Stimulated activated CD8-positive, alpha-beta memory T cell treated with anti-CD3 and anti-CD28 coated beads, Interleukin-4, amount 100 ng/mL, for 24 hours (primary cell): Measurements from ENCODE around the gene SLC15A3.
A peak's percentile ranks its signal among the peaks of the same experiment; 100 is the strongest.
"Not testable (repeated sequence)": the region's sequence is repeated elsewhere in the genome, so short reads cannot be mapped to it uniquely, and the experiment has no call there.

Source experiments
- DNase-seq: peaks from one replicate; pipeline ENCODE4 v3.0.0-alpha.2; 2020; ENCODE audit warnings: low read depth

SLC15A3 gene

DNA sequence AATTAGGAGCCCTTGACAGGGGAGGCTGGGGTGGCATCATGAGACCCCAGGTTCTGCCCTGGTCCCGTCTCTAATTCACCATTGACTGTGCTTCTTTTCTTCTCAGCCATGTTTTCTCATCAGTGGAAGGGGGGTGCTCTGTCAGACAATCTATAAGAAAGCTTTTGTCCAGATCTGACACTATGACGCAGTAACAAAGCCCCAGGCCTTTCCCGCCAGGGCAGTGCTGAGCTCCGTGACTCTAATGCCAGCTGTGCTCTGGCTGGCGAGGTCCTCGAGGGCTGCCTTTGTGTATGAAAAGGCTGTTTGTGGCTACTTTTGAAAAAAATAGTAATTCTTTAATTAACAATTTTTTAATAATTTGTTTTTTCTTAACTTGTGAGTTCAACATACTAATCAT lies 22.8 kb upstream of the SLC15A3 start:
- no peak for DNase-seq

DNA sequence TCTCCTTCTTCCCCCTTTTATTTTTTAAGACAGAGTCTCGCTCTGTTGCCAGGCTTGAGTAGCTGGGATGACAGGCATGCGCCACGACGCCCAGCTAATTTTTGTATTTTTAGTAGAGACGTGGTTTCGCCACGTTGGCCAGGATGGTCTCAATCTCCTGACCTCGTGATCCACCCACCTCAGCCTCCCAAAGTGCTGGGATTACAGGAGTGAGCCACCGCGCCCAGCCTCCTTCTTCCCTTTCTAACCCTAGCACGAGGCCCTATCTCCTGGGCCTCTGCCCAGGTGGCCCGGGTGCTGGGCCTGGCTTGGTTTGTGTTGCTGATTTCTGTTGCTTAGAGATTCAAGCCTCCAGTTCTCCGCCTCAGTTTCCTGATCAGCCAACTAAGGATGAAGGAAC lies 22.3 kb upstream of the SLC15A3 start:
- DNase-seq: not testable (repeated sequence)

DNA sequence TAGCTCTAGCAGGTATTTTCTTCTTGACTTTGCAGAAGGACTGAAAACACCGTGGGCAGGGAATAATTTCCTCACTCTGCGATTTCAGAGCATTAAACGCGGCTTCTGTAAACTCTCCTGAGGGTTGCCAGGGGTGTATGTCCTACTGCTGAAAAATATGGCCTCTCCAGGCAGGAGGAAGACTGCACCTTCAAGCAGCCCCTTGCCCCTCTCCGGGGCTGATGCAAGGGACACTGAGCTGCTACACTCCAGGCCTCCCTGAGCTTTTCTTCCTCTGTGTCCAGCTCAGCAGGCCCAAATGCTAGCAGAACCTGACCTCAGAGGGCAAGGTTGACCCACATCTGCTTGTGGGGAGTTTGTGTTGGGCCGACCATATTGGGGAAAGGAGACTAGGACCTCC lies 21.7 kb upstream of the SLC15A3 start:
- DNase-seq: no peak

DNA sequence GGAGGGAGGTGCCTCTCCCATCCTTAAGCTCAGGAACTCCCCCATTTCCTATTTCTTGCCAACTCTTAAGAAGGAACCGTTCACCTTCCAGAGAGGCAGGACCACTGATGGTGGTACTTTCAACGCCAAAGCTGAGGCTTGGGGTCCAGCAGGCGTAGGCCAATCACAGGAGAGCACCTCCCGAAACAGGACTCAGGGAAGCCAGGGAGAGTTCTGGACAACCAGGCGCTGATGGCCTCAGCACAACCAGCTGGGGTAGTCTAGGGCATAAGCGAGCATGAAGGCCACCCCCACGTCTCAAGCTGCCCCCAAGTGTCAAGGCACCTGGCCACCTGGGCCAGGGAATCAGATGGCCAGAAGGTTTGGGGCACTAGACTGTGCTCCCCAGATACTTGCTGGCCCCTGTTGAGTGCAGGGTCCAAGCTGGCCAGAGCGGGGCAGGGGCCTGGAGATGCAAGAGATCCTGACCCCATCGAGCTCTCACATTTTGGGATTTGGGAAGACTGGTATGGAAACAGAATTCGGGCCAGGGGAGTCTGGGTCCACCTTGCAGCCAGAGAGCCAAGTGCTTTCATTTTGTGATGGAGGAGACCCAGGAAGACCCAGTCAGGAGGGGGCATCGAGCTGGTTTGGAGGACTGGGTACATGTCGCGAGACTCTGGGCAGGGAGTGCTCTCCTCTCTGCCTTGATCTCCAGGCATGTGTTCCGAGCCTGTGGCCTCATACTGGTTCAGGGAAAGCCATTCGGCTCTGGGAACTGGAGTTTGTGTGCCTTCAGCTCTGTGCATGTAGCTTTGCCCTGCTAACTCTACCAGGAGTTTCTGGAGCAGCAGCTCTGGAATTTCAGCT lies 20.4 kb upstream of the SLC15A3 start:
- no peak for DNase-seq

DNA sequence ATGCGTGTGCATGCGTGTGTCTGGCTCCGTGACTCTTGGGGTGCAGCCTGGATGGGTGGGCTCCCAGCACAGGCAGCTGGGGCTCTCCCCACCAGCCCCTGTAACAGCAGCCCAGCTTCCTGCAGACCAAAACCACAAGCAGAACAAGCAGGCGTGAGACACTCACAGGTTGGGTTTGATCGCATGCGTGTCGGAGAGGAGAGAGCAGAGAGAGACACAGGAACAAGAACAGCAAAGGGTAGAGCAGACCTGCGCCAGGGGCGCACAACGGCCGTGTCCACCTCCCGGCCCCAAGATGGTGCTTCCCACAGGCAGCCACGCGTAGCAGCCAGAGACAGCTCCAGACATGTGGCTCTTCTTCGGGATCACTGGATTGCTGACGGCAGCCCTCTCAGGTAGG lies 19.5 kb upstream of the SLC15A3 start, which contains the start of gene CD6:
CD6 (plus strand) TSS at position 161 of the 400 bp plus-strand sequence; CDS start at position 347, 186 bp downstream.
- no peak for DNase-seq

DNA sequence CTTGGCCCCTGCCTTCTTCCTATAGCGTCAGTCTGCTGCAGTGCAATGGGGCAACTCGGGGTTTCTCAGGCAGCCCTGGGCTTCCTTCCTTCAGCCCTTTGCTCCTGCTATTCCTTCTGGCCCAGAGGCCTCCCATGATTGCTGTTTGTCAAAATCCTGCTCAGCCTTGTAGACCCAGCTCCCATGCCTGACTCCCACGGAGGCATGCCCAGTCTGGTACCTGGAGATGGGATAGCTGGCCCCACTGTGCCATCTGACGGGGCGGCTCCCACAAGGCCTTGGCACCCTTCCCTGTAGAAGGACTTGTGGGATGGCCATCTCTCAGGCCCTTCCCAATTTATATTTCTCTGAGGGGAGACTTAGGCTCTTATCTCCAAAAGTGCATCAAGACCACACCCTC lies 18.9 kb upstream of the SLC15A3 start:
- DNase-seq: no peak

DNA sequence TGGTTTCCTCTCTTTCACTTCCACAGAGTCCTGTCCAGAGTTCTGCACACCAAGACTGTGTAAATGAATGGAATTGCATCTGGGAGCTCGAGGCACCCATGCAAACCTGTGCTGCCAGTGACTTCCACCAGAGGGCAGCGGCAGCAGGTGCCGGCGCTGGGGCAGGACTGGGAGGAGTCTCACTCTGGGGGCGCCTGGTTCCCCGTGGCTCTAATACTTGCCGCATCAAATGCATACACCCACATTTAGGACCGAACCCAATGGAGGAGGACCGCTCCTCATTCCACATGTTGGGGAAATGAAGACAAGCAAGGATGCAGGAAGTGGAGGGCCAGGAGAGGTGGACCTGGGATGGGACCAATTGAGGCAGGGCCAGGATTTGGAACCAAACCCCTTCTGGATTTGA lies 18.4 kb upstream of the SLC15A3 start:
- DNase-seq: peak; percentile 71

DNA sequence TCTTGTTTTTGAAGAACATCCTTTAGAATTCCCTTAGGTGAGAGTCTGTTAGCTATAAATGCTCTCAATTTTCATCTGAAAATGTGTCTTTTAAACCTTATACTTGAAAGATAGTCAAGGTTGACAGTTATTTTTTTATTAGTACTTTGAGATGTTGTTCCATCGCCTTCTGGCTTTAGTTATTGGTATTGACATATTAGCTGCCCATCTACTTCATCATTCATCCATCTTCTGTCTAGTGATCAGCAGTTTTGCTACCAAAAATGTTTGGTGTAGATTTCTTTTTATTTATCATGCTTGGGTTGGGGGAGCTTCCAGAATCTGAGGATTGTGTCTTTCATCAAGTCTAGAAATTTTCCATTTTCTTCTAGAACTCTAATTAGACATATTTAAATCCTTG lies 16.2 kb upstream of the SLC15A3 start:
- no peak for DNase-seq

DNA sequence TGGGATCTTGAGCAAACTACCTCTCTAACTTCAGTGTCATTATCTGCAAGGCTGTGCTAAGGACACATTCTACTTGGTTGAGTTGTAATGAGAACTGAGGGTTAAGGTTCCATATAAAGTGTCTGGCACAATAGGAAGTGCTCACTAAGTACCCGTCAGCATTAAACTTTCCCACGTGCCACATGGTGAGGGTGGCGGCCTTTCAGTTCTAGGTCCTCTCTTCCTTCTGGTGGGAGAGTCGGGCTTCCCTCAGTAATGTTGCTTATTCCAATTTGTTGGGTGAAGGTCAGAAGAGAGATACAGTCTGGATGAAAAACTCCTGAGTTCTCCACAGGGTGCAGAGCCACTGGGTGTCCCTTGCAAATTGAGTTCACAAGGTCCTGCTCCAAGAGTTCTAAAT lies 14.9 kb upstream of the SLC15A3 start:
- no peak for DNase-seq

DNA sequence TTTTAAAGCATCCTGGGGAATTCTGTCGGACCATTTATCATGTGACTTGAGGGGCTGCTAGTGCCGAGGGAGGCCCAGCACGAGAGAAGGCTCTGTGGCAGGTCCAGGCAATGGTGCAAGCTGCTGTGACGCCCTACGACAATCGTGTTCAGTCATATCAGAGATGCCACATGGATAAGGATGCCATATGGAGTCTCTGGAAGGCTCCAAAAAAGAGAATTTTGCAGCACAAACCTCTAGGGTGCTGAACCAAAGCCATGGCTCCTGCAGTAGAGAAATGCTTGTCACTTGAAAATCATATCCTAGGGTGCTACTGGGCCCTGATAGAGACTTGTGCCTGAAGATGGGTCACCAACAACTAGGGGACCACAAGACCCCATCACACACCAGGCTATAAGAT lies 12.8 kb upstream of the SLC15A3 start:
- DNase-seq: no peak

DNA sequence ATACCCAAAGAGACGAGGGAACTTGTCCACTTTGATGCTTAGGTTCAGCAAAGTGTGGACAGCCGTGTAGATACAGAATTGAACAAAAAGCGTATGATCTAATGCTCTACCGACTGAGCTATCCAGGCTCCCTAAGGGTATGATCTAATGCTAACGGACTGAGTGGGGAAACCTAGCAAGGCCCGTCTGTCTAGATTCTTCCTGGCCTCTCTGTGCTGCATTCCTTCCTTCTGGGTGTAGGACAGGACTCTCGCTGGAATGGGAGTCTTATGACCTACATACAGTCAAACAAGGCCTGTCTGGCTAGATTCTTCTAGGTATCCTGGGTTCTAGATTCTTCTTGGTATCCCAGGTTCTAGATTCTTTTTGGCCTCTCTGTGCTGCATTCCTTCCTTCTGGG lies 8.4 kb upstream of the SLC15A3 start:
- DNase-seq: no peak

DNA sequence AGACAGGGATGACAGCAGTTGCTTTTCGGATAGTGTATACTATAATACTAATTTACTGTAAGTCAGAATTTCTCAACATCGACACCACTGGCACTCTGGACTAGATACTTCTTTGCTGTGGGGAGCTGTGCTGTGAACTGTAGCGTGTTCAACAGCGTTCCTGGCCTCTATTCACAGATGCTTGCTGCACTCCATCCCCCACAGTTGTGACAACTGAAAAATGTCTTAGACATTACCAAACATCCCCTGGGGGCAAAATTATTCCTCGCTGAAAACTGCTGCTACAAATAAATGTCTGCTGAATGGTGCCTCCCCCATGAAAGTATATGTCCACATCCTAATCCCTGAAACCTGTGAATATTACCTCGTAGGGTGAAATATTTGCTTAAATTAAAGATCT lies 7.5 kb upstream of the SLC15A3 start:
- DNase-seq: no peak

DNA sequence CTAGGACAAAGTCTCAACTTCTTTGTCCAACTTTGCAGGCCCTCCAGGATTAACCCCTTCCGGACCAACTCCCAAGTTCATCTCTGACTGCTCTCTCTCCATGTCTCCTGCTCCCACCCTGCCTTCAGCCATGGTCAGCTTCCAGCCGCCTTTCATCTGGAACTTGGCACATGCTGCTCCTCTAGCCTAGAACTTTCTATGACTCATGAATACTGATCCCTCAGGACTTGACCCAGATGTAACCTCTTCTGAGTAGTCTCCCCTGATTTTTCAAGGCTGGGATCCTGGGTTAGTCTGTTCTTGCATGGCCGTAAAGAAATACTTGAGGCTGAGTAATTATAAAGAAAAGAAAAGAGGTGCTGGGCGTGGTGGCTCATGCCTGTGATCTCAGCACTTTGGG lies 5.2 kb upstream of the SLC15A3 start:
- DNase-seq: no peak

DNA sequence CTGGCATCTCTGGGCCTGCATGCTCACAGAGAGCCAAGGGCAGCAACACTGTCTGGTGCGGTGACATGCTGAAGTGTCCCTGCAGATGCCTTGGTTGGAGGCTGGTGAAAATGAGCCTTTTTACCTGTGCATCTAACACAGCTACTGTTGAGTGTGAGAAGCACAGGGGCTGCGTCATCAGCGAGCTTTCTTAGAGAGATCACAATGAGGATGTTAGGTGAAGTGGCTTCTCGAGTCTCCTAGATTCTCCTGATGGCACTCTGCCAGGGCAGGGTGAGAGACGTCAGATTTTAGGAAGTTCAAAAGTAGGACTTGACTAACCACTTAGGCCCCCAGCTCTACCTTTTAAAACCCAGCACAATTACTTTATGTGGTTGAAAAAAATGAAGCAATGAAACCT lies 3.6 kb upstream of the SLC15A3 start:
- no peak for DNase-seq

DNA sequence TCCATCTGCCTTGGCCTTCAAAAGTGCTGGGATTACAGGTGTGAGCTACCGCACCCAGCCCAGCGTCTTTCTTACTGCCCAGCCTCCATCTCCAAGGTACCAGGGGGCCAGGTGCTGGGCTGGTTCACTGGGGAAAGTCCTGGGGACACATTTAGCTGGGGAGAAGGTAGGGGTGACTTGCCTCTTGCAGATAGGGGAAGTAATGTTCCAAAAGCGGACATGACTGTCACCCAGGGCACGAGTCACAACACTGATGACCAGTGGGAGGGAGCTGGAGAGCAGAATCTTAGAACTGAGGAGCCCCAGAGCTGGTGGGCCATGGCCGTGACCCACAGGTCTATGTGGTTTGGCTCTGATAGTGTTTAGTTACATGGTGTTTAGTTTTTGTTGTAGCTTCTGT lies 2.4 kb upstream of the SLC15A3 start:
- DNase-seq: no peak

DNA sequence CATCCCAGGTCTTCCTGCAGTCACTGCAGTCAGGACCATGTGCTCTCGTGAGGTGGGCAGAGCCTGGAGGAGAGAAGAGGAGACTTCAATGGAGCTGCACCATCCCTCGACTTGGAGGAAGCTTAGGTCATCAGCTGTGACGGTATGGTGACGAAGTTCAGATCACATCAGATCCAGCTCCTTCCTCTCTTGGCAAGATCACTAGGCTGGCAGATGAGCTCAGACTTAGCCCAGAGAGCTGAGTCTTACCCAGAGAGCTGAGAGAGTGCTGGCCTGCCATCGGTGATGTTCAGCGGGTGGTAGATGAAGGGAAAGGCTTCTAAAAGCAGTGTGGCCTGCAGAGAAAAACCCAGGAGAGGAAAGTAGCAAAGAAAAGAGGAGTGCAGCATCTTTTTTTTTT lies 1.8 kb upstream of the SLC15A3 start:
- no peak for DNase-seq

DNA sequence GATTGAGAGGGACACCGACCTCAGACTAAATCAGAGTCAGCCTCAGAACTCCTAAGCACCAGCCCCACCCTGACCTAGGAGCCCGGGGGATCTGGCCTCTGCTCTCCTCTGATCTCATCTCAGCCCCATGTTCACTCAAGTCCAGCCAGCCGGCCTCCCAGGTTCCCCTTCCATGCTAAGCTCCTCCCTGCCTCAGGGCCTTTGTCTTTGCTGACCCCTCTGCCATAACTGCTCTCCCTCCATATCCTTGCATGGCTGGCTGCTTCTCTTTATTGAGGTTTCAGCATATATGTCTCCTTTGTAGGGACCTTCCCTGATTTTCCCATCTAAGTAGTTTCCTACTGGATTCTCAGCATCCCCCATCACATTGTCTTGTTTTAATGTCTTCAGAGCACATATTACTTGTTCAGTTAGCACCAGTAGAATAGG lies 780 bp upstream of the SLC15A3 start:
- DNase-seq: no peak

DNA sequence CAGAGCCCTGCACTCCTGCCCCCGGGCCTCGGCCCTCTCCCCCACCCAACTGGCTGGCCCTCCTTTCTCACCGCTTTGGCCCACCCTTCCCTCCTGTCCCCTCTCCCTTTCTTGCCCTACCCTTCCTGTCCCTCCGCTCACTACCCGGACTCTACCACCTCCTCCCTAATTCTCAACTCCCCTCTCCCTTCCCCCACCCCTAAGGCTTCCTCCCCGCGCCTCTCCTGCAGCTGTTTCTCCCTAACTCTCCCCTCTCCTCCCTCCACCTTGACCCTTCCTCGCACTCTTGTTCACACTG lies 421 bp downstream of the SLC15A3 start:
- no peak for DNase-seq

DNA sequence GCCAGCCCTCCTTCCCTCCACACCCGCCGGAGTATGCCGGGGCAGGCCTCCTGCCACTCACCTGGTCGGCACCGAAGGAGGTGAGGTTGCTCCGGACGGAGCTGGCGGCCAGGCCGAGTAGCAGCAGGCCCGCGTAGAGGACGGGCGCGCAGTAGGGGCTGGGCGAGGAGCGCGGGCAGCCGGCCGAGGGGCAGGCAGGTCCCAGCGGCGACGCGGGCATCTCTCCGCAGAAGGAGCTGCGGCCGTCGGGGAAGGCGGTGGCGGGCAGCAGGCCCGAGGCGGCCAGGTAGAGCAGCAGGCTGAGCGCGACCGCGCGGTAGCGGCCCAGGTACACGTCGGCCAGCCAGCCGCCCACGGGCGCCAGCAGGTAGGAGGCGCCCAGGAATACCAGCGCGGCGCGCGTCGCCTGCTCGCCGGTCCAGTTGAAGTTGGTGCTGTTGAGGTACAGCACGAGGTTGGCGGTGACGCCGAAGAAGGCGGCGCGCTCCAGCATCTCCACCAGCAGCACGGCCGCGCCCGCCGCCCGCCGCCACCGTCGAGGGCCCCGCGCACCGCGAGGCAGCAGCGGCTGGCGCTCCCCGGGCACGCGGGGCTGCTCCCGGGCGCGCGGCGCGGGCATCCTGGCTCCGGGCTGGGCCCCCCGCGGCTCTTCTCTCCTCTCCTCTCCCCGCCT lies 907 bp downstream of the SLC15A3 start:
- DNase-seq: no peak

DNA sequence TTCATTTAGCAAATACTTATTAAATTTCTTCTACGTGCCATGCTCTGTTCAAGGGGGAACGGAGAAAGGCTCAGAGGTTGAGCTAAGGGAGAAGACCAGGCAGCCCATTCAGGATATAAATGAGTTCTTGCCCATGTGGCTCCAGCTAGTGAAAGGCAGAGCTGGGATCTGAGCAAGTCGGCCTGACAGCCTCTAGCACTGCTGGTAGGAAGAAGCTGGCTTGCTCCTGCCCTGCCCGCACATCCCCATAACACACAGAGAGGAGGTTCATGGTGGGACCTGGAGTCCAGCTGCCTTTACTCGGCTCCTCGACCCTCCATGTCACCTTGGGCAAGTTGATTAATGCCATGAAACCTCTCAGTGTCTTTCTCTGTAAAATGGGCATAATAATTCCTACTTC lies 2.0 kb downstream of the SLC15A3 start:
- no peak for DNase-seq

DNA sequence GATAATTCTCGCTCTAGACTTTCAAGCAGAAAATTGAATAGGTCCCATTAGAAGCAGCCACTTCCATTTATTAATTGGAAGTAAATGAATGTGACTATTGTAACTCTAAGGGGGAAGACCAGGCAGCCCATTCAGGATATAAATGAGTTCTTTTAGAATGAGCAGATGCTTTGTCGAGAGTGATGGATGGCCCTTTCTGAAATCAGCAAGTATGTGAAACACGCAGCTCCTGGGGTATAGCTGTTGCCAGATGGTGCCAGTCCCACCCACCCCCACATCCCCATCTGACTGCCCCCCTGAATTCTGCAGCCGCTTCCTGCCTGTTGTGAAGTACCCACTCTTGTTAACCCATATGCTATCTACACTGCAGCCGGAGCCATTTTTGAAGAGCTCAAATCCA lies 3.7 kb downstream of the SLC15A3 start:
- DNase-seq: no peak

DNA sequence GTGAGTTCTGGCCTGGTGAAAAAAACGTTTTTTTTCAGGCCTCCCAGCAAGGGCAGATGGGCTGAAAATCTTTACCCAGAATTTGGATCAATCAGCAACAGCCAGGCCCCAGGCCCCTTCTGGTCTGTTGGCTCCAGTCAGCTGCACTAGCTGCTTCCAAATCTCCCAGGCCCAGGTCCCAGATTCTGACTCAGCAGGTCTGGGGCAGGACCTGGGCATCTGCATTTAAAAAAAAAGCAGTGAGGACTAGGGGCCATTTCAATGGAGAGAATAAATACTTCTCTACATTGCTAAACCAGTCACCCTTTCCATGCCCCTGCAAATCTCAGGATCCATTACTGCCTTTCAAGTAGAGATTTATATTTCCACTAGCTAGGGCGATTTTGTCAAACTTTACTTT lies 4.3 kb downstream of the SLC15A3 start:
- no peak for DNase-seq

DNA sequence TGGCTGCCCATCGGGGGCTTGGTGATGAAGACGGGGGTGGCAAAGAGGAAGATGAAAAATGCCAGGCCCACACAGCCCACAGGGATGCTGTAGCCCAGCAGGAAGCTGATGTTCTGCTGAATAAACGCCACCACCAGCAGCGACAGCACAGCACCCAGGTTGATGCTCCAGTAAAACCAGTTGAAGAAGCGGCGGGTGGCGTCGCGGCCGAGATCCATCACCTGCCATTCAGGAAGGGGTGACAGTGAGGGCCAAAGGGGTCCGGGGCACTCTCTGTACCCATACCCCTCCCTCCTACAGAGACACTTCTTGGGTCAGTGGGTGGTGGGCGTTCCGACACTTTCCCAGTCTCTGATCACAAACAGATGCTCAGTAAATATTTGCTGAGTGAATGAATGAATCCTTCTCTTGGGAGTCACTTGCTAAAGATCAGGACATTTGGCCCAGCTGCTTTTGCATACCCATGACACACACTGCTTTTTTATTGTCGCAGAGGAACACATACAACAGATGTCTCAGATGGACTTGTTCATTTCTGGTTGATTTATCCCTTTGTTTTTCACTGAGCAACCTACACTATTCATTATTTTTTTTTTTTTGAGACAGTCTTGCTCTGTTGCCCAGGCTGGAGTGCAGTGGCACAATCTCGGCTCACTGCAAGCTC lies 5.2 kb downstream of the SLC15A3 start:
- no peak for DNase-seq
